Activated CD4-positive, alpha-beta memory T cell treated with anti-CD3 and anti-CD28 coated beads, Interleukin-2, amount 10 ng/mL, durations not matched to agents 7 days and 5 days (primary cell): ENCODE results near the gene LIG1. TPM values are rescaled to one million over a fixed set of nuclear protein-coding genes. Genes with fewer than 3 reads are reported as not detected.

Experiments
- CTCF ChIA-PET: fragments of 350-600 bp; sonication (Branson Sonifier 250); formaldehyde crosslinking; loops from one replicate; lab custom pipeline; 2021; ENCODE audit warnings: antibody characterized with exemption, inconsistent platforms; lab: Charles Lee
- POLR2A ChIA-PET: fragments of 350-600 bp; sonication (Branson Sonifier 250); formaldehyde crosslinking; loops from one replicate; lab custom pipeline; 2021; ENCODE audit warnings: antibody characterized with exemption; lab: Charles Lee
- DNase-seq: peaks from one replicate; pipeline ENCODE4 v3.0.0-alpha.2; 2020
- H3K27ac Mint-ChIP-seq: one replicate; pipeline ENCODE4 v1.8.0; 2021; ENCODE audit warnings: mild to moderate bottlenecking, mixed read lengths
- H3K27me3 Mint-ChIP-seq: one replicate; pipeline ENCODE4 v1.8.0; 2021; ENCODE audit warnings: mixed read lengths
- H3K36me3 Mint-ChIP-seq: one replicate; pipeline ENCODE4 v1.8.0; 2021; ENCODE audit warnings: low read depth, mixed read lengths
- H3K4me1 Mint-ChIP-seq: one replicate; pipeline ENCODE4 v1.8.0; 2021; ENCODE audit warnings: mixed read lengths
- H3K4me3 Mint-ChIP-seq: one replicate; pipeline ENCODE4 v1.8.0; 2021; ENCODE audit warnings: mild to moderate bottlenecking, mixed read lengths
- H3K9me3 Mint-ChIP-seq: one replicate; pipeline ENCODE4 v1.8.0; 2021; ENCODE audit warnings: mixed read lengths
- total RNA-seq, 2 experiments: library from RNA; stranded (reverse); gene quantifications; one replicate each; pipeline ENCODE4 v1.2.3, GENCODE V29; 2021

LIG1 gene
- total RNA-seq = 100 to 1,000 TPM; 137 to 146 TPM

DNA sequence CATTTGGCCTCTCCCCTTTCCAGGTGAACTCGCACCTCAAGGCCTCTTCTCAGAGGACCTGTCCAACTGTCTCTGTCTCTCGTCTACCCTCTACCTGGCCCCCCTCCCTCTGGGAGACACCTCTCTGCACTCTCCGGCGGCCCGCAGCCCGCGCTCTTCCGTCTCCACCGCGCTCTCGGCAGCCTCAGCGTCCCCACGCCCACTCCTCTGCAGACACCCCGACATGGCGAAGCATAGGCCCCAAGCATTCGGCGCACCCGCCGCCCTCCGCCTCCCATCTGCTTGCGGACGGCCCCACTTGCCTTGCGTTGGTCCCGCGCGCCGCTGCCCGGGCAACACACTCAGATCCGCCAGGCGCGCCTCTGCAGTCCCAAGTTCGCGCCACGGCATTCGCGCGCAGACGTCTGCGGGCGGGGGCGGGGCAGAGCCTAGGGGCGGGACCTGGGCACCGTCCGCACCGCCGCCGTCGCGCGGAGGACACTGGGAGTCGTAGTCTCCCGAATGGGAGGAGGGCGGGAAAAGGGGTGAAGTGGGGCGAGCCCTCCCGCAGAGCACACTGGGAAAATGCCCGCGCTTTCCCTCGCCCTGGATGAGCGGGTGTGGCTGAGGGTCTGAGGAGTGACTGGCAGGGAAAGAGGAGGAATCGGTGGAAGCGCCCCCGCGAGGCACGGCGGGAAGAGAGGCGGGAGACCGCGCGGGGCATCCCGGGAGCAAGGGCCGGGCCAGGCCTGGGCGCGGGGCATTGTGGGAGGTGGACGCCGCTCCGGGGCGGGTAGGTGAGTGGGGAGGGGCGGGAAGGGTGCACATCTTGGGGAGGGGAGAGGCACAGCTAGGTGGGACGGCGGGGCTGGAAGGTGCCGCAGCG, at the start of gene LIG1, which contains the start of gene ZSWIM9:
LIG1 (minus strand) TSS at position 406 of the 865 bp plus-strand sequence. CDS start 4,778 bp downstream, outside the sequence.
ZSWIM9 (plus strand) TSS at position 742 of the 865 bp plus-strand sequence. CDS start 1,123 bp downstream, outside the sequence.
- POLR2A ChIA-PET = interaction anchor here (0.8 to 3.6 kb wide), 10 partner anchors 10 to 686 kb away, joined by 3 to 22 read pairs (median 7); partner anchors contain the start of genes CARD8, KPTN and PLA2G4C
- DNase-seq = peak; percentile 93
- Mint-ChIP-seq H3K27ac (peak within 1 kb of the TSS; percentile 94), H3K36me3 (peaks cover 29% of the 10 kb centered on the region), H3K9me3 (no peaks in the 10 kb centered on the region), H3K4me3 (peak within 1 kb of the TSS; percentile 97), H3K4me1 (peaks cover 56% of the 10 kb centered on the region), H3K27me3 (no peaks in the 10 kb centered on the region)
- CTCF ChIA-PET = interaction anchor here (0.7 to 1.4 kb wide), 5 partner anchors 24 to 1978 kb away, joined by 3 to 5 read pairs (median 5); partner anchors contain the start of gene CARD8

DNA sequence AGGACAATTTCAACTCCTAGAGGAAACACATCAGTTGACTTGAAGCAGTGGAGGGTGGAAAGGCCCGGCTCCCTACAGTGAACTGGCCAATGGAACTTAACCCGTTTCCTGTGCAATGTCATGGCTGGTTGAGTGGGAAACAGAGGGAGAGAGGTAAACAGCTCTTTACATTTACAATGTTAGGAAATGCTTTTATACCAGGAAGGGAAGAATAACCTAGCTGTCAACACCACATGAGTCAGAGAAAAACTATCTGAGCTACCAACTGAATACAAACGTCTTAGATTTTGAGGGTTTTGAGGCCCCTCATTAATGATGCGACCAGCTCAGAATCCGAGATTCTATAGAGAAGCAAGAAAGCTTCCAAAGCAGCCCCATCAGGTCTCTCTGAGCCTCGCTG, 48.9 kb upstream of the LIG1 start:
- peaks cover 64% of the 10 kb centered on the region for H3K36me3 Mint-ChIP-seq
- H3K4me3 Mint-ChIP-seq = no peak overlapping the region
- ChIA-PET CTCF (interaction anchor here (0.8 to 1.2 kb wide), 2 partner anchors 11 to 41 kb away, joined by 3 to 4 read pairs; no protein-coding TSS in a partner anchor), POLR2A (interaction anchor here (0.7 to 1.4 kb wide), 2 partner anchors 11 to 31 kb away, joined by 3 to 4 read pairs; no protein-coding TSS in a partner anchor)
- DNase-seq = no peak
- peak overlapping the region; percentile 40 for H3K27ac Mint-ChIP-seq
- no peaks in the 10 kb centered on the region for H3K27me3 Mint-ChIP-seq
- no peaks in the 10 kb centered on the region for H3K4me1 Mint-ChIP-seq
- no peaks in the 10 kb centered on the region for H3K9me3 Mint-ChIP-seq

DNA sequence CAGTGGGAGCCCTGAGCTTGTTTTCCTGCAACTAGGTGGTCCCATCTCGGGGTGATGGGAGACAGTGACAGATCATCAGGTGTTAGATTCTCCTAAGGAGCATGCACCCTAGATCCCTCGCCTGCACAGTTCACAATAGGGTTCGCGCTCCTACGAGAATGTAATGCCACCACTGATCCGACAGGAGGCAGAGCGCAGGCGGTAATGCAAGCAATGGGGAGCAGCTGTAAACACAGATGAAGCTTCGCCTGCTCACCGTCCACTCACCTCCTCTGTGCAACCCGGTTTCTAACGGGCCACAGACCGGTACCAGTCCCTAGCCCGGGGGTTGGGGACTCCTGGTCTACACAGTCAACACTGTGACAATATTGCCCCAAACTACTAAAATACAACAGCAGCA, 46.8 kb upstream of the LIG1 start:
- no peaks in the 10 kb centered on the region for H3K4me1 Mint-ChIP-seq
- H3K9me3 Mint-ChIP-seq = no peaks in the 10 kb centered on the region
- H3K36me3 Mint-ChIP-seq = peaks cover 74% of the 10 kb centered on the region
- ChIA-PET CTCF (interaction anchor here (2.2 kb wide), 1 partner anchor 13 kb away, joined by 7 read pairs; no protein-coding TSS in a partner anchor), POLR2A (interaction anchor here (1.0 to 3.5 kb wide), 2 partner anchors 13 to 44 kb away, joined by 3 to 22 read pairs; no protein-coding TSS in a partner anchor)
- no peak overlapping the region for H3K4me3 Mint-ChIP-seq
- no peak overlapping the region for H3K27ac Mint-ChIP-seq
- no peaks in the 10 kb centered on the region for H3K27me3 Mint-ChIP-seq
- no peak for DNase-seq

DNA sequence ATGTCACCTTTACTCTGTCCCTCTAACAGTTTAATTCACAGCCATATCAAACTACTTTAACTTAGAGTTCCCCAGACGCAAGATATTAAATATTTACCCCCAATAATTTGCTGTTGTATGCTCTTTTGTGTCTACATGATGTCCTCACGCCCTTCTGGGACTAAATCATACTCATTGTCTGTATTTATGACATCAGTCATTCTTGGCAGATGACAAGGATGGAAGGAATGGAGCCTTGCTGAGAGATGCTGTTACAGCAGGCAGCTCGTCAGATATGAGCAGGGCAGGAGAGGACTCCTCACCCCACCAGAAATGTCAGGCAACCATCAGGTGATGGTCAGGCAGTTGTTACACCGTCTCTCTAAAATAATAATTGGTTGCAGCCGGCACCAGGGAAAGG, 43.8 kb upstream of the LIG1 start:
- no peak overlapping the region for H3K27ac Mint-ChIP-seq
- POLR2A ChIA-PET = interaction anchor here (2.1 kb wide), 1 partner anchor 10 kb away, joined by 14 read pairs; no protein-coding TSS in a partner anchor
- H3K27me3 Mint-ChIP-seq = no peaks in the 10 kb centered on the region
- no peak for DNase-seq
- CTCF ChIA-PET = interaction anchor here (1.4 kb wide), 1 partner anchor 47 kb away, joined by 4 read pairs; no protein-coding TSS in a partner anchor
- no peak overlapping the region for H3K4me3 Mint-ChIP-seq
- H3K36me3 Mint-ChIP-seq = peaks cover 85% of the 10 kb centered on the region
- H3K9me3 Mint-ChIP-seq = no peaks in the 10 kb centered on the region
- peaks cover 8% of the 10 kb centered on the region for H3K4me1 Mint-ChIP-seq

DNA sequence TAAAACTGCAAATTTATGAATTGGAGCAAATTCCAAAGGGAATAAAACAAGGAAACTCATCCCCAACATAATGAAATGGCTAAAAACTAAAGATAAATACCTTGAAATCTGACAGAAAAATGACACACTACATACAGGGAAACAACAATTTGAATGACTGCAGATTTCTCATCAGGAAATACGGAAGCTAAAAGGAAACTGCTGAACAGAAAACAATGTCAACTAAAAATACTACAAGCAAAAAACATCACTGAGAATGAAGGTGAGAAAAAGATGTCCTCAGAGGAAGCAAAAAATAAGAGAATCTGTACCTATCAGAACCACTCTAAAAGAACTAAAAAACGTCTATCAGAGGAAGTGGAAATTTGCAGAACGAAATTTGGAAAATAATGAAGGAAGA, 39.9 kb upstream of the LIG1 start:
- peaks cover 29% of the 10 kb centered on the region for H3K4me1 Mint-ChIP-seq
- no peaks in the 10 kb centered on the region for H3K27me3 Mint-ChIP-seq
- ChIA-PET CTCF (interaction anchor here (0.6 kb wide), 1 partner anchor 106 kb away, joined by 3 read pairs; no protein-coding TSS in a partner anchor), POLR2A (no interaction called here)
- H3K27ac Mint-ChIP-seq = peak overlapping the region; percentile 79
- H3K36me3 Mint-ChIP-seq = peaks cover 74% of the 10 kb centered on the region
- no peak for DNase-seq
- H3K4me3 Mint-ChIP-seq = no peak overlapping the region
- H3K9me3 Mint-ChIP-seq = no peaks in the 10 kb centered on the region

DNA sequence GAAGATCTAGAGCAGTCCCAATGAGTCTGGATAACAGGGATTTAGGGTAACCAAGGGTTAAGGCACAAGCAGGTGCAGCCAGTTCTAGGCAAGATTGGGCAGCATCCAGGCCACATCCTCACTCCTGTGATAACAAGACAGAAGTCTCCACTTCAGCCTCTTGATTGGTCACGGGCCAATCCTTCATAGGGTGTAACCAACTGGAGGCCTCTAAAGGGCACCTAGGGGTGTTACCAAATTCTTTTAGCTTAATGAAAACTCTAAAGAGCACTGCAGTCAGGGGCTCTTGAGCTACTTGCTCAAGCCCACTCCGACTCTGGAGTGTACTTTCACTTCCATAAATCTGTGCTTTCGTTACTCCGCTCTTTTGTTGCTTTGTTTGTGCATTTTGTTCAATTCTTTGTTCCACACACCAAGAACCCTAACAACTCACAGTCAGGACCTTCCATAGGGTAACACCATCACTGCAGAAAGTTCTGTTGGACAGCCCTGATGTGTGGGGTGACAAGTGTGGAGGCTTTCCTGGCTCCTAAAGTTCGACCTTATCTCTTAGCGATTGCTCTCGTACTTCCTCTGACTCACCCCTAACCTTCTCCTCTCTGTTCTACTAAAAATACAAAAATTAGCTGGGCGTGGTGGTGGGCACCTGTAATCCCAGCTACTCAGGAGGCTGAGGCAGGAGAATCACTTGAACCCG, 36.4 kb upstream of the LIG1 start:
- H3K36me3 Mint-ChIP-seq = peaks cover 47% of the 10 kb centered on the region
- CTCF ChIA-PET = no interaction called here

DNA sequence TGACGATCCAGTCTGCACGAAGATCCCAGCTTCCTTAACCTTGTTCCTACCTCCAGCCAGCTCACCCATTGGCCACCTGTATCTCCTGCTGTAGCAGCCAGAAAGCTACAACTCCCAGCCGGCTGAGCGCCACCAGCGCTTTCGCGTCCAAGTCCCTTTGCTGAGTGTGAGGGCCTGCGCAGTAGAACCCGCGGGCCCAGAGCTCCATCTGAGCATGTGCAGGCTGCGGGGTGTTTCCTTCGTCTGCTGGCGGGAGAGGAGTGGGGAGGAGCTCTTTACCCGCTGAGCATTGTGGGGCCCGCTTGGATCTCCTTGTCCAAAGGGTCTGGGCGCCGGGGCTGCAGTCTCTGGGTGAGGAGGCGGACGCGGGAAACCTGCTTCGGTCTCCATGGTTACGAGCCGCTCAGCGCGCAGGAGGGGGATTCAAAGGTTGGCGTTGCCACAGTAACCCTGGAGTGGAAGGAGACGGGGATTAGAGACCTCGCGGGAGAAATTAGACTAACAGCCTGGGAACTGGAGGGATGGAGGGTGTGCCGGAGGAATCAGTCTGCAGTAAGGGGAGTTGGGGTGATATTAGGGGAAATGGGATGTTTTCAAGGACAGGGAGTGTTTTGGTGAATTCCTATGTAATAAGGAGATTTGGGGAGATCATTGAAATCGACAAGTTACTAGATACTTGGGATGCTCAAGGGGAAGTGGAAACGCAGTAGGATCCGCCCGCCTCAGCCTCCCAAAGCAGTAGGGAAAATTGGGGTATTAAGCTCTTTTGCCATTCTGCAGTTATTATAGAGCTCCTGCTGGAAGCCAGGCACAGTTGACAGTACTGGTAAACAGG, 33.9 kb upstream of the LIG1 start:
- CTCF ChIA-PET = interaction anchor here (0.5 to 3.4 kb wide), 22 partner anchors 9 to 380 kb away, joined by 3 to 31 read pairs (median 5); partner anchors contain the start of genes CARD8, KDELR1, SYNGR4 and TMEM143
- H3K4me1 Mint-ChIP-seq = peaks cover 25% of the 10 kb centered on the region
- H3K36me3 Mint-ChIP-seq = peaks cover 26% of the 10 kb centered on the region
- H3K27me3 Mint-ChIP-seq = no peaks in the 10 kb centered on the region
- H3K9me3 Mint-ChIP-seq = no peaks in the 10 kb centered on the region
- H3K4me3 Mint-ChIP-seq = no peak overlapping the region
- POLR2A ChIA-PET = interaction anchor here (0.7 to 6.5 kb wide), 20 partner anchors 9 to 130 kb away, joined by 3 to 101 read pairs (median 5); partner anchors contain the start of genes CARD8, EMP3, LIG1 and PLA2G4C
- DNase-seq = peak; percentile 93
- no peak overlapping the region for H3K27ac Mint-ChIP-seq

More for the DNA sequence above, 36.4 kb upstream of the LIG1 start:
- peak overlapping the region; percentile 2 for H3K27ac Mint-ChIP-seq
- no peaks in the 10 kb centered on the region for H3K27me3 Mint-ChIP-seq
- H3K4me3 Mint-ChIP-seq = no peak overlapping the region
- POLR2A ChIA-PET = interaction anchor here (1.6 to 6.5 kb wide), 3 partner anchors 15 to 51 kb away, joined by 3 to 101 read pairs (median 34); partner anchors contain the start of gene CARD8
- no peak for DNase-seq
- peaks cover 33% of the 10 kb centered on the region for H3K4me1 Mint-ChIP-seq
- H3K9me3 Mint-ChIP-seq = no peaks in the 10 kb centered on the region

DNA sequence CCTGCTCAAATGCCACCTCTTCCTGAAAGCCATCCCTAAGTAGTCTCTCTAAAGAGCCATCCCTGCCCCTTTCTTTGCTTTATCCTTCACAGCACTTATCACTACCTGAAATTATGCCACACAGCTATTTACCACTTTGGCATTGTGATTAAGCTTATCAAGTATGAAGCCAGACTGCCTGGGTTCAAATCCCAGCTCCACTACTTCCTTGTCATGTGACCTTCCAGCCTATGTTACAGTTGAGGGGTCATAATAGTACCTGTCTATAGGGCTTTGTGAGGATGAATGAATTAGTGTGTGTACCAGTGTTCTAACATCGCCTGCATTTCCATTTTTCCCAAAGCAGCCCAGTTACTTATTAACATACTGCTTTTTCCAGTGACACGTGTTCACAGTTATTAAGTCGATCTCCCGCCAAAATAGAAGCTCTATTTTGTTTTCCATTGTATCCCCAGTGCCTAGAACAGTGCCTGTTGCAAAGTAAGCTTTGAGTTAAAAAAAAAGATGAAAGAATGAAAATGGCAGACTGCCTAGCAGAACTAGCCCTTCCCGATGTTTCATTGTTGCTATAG, 33.2 kb upstream of the LIG1 start:
- ChIA-PET CTCF (interaction anchor here (0.5 to 3.4 kb wide), 22 partner anchors 9 to 381 kb away, joined by 3 to 31 read pairs (median 5); partner anchors contain the start of genes CARD8, KDELR1, SYNGR4 and TMEM143), POLR2A (interaction anchor here (0.7 to 6.5 kb wide), 17 partner anchors 9 to 130 kb away, joined by 3 to 101 read pairs (median 6); partner anchors contain the start of genes CARD8, EMP3, LIG1 and PLA2G4C)
- DNase-seq = no peak
- Mint-ChIP-seq H3K9me3 (no peaks in the 10 kb centered on the region), H3K36me3 (peaks cover 23% of the 10 kb centered on the region), H3K27me3 (no peaks in the 10 kb centered on the region), H3K27ac (no peak overlapping the region), H3K4me3 (no peak overlapping the region), H3K4me1 (peaks cover 24% of the 10 kb centered on the region)

DNA sequence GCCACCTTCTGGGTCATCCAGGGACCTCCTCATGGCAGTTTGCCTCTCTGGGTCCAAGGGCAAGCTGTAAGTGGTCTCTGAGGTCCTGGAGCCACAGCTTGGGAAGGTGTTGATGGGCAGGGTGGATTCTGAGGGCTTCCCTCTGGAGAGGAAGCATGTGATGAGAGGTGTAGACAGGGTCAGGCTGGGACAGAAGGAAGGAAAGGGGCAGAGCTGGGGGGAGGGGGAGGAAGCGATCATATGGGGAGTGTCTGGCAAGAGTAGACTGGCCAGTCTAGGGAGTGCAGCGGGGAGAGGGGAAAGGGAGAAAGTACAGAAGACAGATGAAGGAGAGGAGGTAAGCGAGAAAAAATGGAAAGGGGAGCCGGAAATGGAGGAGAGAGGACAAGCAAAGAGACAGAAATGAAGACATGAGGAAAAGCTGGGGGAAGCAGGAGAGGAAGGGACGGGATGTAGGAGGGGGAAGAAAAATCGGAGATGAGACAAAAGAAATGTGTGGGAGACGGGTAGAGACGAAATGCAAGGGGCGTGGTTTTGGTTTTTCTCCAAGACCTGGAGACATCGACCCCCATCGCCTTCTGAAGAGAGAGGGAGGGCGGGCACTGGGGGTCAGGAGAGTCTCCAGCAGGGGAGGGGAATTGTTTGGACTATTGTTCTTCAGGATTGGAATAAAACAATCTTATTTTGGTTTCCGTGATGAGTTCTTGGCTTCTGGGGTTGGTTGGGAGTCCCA, 27.0 kb upstream of the LIG1 start:
- H3K4me3 Mint-ChIP-seq = no peak overlapping the region
- H3K27ac Mint-ChIP-seq = no peak overlapping the region
- POLR2A ChIA-PET = interaction anchor here (1.3 kb wide), 1 partner anchor 58 kb away, joined by 3 read pairs; the partner anchor contains the start of gene CARD8

DNA sequence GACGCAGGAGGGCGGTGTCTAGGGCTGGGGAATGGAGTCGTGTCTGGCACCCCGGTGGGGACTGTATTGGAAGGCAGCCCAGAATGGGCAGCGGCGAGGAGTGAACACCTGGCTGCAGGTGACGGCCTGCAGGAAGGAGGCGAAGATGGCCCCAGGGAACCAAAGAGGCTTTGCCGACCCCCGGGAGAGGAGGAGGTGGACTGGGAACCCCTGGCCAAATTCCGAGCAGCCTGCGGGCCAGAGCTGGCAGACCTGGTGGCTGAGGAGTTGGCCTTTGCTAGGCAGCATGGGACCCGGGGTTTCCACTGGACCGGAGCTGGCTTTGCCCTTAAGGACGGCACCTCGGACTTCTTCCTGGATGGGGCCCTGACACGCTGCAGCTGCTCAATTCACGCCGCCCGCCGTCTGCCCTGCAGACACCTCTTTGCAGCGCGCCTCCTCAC, 26.2 kb upstream of the LIG1 start:
- no peaks in the 10 kb centered on the region for H3K27me3 Mint-ChIP-seq
- no peaks in the 10 kb centered on the region for H3K9me3 Mint-ChIP-seq
- no peak for DNase-seq
- POLR2A ChIA-PET = no interaction called here
- H3K27ac Mint-ChIP-seq = no peak overlapping the region
- H3K36me3 Mint-ChIP-seq = peaks cover 16% of the 10 kb centered on the region
- H3K4me1 Mint-ChIP-seq = peaks cover 8% of the 10 kb centered on the region
- CTCF ChIA-PET = no interaction called here
- H3K4me3 Mint-ChIP-seq = no peak overlapping the region

More for the DNA sequence above, 27.0 kb upstream of the LIG1 start:
- Mint-ChIP-seq H3K27me3 (no peaks in the 10 kb centered on the region), H3K36me3 (peaks cover 13% of the 10 kb centered on the region), H3K9me3 (no peaks in the 10 kb centered on the region), H3K4me1 (peaks cover 9% of the 10 kb centered on the region)
- no peak for DNase-seq
- CTCF ChIA-PET = no interaction called here
